GM18520 (cell line): ENCODE data around the gene TMEM106C.

Source experiments
- ATAC-seq: cut with Tn5 transposase; IDR thresholded peaks from one replicate; pipeline ENCODE4 v1.9.1; 2021; ENCODE audit not compliant: unreplicated experiment

The TMEM106C gene

DNA sequence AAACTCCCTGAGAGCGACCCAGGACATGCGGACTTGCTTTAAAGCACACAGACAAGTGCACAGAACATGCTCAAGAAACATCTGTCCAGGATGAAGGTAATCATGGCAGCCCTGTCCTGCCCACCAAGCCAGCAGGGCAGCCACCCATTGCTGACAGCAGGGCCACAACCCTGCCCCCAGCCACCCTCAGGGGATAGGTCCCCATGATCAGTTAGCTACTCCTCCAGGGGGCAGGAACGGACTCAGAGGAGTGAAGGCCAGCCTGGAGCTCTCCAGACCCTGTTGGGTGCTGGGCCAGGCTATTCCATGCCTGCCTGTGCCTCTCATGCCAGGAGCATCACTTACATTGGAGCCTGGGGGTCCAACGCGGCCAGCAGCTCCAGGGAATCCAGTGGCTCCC lies 15.8 kb downstream of the TMEM106C start:
- ATAC-seq, result no peak

DNA sequence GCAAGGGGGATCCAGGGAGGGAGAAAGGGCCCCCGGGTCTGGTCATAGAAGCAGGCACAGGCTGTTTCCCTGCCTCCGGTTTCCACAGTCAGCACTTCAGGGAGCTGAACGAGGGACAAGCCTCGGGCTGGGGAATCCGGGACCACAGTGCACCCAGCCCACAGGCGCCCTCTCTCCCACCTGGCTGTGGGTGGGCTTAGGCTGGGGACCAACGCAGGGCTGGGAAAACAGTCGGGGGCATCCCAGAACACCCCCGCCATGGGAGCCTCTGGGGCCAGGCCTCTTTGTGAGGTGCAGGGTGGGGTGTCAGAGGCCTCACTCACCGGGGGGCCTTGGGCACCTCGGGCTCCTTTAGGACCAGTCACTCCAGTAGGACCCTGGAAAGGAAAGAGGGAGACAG lies 16.3 kb downstream of the TMEM106C start:
- no peak for ATAC-seq

DNA sequence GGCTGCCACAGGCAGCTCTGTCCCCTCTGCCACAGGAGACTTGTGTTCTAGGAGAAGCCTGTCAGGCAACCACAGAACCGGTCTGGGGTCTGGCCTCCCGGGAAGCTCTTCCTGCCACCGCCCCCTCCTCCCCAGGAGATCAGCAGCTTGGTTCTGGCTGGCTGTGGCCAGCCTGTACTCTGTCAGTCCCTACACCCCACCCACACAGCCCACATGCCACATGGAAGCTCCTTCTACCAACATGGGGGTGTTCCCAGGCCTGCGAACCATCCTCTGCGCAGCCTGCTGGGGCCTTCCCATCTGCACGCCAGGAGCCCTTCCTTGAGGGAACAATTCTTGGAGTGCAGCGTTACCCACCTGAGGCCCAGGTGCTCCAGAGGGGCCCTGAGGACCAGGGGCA lies 16.8 kb downstream of the TMEM106C start:
- ATAC-seq, result no peak

DNA sequence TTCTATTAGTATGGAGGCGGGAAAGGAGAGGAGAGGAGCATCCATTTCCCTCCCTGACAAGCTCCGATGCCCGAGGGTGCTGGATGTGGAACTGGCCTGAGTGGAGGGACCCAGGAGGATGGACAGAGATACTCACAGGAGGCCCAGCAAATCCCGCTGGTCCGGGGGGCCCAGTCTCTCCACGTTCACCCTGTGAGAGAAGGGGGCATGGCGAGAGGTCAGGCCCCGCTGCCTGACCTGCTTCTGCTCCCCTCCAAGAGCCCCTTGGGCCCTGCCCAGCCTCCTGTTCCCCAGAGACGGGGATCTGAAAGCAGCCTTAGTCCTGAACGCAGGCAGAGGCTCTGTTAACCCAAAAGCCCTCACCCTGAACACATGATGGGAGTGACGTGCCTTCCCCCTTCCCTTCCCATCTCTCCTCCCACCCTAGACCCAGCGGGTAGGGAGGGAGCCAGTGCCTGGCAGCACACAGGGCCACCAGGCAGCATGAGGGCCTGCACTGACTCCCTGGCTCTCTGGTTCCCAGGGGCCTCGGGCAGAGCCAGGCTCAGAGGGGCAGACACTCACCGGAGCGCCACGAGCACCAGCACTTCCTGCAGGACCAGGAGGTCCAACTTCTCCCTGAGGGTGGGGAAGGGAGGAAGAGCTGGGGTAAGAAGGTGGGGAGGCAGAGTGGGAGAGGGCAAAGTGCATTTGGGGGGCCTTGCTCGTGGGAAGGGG lies 17.5 kb downstream of the TMEM106C start:
- ATAC-seq, result no peak

DNA sequence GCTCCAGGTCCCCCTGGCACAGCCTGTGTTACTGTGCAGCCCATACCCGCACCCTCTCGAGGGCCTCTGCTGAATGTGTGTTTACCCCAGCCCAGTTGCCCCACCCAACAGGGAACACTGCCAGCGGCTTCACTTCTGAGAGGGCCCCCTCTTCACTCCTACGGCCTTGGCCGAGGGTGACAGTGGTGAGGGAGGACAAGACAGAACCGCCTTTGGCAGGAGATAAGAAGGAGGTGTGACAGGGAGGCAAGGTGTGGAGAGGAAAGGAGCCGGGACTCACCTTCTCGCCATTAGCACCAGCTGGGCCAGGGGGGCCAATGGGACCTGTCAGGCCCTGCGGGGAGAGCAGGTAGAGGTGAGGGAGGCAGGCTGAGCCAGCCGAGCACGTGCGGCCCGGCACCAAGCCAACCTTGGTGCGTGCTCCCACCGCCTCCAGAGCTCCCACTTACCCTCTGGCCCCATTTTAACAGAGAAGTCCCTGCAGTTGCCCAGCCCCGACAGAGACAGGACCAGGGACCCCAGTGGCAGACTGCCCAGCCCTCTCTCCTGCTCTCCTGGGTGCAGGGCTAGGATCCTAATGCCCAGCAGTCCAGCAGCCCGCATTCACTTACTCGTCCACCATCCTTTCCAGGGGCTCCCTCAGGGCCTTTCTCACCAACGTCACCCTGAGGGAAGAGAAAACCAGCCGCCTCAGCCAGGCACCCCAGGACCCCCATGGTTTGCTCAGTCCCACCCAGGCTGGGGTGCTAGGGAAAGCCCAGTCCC lies 18.3 kb downstream of the TMEM106C start:
- no peak for ATAC-seq

DNA sequence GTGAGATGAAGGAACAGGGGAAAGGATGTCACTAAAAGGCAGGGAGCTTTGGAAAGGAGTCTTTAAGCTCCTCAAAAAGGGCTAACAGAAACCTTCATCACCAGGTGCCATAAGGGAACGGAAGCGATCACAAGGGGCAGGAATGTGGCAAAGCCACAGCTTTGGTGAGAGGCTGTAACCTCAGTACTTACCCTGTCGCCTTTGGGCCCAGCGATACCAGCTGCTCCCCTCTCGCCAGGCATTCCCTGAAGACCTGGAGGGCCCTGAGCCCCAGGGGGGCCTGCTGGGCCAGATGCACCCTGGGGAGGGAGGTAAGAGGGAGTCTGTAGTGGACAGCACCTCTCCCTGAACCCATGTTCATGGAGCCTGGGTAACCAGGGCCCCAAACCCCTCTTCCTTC lies 18.9 kb downstream of the TMEM106C start:
- ATAC-seq, result no peak

DNA sequence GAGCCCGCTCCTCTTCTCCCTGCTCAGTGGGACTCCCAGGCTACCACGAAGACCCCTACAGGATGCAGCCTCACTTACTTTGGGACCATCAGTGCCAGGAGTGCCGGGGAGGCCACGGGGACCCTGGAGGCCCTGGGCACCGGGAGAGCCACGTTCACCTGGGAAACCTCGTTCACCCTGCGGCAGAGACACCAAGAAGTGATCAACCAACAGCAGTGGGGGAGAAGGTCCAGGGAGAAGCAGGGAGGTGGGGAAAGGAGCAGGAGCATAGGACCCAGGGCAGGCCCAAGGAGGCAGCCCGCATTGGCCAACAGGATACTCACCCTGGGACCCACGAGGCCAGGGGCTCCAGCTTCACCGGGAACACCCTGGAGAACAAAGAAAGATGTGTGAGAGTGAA lies 19.4 kb downstream of the TMEM106C start:
- no peak for ATAC-seq

DNA sequence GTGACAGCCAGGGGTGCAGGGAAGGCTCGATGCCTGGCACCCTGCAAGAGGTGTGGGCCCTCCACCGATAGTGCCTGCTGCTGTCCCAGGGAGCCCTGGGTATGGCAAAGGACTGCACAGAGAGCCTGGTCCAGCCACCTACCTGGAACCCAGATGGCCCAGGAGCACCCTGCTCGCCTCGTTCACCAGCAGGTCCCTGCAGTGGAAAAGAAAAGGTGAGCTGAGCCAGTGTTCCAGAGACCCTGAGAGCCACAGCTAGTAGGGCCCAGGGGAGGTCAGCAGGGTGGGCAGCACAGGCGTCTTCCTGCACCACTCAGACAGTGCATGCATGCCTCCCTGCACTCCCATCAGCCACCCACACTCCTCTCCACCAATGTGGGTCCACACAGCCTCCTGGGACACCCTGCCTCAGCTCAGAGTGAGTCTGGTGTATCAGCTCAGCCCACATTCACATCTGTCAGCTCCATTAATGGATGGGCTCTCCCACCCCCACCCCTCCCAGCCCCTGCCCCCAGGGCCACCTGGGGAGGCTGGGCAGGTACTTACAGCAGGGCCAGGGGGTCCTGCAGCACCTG lies 20.2 kb downstream of the TMEM106C start:
- ATAC-seq, result no peak

DNA sequence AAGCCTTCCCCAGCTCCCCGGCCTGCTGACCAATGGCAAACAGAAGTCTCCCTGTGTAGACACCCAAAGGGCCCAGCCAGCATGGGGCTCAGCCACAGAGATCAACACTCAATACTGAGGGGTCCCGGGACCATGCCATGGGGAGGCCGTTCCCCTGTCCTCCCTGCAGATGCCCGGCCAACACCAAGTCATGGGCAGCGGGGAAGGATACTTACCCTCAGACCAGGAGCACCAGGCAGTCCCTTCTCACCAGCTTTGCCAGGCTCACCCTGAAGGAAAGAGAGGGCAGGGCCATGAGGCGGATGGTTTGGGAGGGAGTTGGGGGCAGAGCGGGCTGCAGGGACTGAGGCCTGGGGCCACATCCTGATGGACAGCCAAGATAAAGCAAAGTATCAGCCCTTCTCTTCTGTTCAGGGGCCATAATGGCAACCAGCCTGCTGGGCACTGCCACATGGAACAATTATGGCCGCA lies 21.0 kb downstream of the TMEM106C start:
- ATAC-seq, result no peak

DNA sequence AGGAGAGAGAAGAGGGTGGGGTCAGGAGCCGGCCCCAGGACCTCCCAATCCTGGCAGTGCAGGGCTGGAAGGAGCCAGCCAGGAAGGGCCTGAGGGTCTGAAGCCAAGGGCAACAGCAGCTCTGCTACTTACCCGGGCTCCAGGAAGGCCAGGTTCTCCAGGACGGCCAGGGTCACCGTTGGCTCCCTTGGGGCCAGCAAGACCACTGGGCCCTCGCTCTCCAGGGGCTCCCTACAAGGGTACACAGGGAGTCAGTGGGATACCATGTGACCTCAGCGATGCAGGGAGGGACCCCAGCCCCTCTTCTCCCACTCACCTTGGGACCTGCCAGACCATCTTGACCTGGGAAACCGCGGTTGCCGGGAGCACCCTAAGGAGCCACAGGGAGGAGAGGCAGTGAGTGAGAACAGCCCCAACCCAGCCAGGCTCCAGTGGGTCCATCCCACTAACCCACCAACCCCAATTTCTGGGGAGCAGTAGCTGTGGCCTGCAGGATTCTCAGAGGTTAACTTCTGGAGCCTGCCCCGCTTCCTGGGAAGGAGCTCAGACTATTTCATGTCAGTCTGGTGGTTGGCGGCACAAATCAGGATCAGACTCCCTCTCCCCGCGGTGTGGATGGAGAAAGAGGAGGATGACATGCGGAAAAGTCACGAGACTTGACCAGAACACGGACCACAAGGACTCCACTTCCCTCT lies 22.3 kb downstream of the TMEM106C start:
- no peak for ATAC-seq

DNA sequence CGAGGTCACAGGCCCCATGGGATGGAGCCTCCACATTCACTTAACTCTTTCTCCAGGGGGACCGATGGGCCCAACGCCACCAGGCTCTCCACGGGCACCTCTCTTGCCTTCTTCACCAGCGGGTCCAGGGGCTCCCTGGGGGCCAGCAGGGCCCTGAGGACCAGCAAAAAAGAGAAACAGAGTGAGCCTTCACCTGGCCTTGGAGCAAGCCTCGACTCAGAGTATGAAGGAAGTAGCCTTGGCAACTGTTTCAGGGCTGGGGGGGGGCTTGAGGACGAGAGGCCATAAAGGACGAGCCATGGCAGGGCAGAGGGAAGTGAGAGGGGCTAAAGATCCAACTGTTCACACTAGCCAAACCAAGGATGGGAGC lies 22.9 kb downstream of the TMEM106C start:
- no peak for ATAC-seq

DNA sequence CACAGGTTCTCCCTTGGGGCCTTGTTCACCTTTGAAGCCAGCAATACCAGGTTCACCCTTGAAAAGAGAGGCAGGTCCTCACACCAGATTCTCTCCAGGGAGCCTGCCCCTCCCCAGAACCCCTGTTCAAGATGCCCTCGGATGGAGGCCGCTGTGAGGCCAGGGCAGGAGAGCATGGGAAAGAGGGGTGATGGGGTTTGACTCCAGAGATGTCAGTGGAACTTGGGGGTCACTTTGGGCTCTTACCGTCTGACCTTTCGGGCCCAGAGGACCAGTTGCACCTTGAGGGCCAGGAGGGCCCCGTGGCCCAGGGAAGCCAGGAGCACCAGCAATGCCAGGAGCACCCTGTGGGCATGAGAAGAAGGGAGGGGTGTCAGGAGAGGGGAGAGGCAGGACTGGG lies 23.4 kb downstream of the TMEM106C start:
- no peak for ATAC-seq

DNA sequence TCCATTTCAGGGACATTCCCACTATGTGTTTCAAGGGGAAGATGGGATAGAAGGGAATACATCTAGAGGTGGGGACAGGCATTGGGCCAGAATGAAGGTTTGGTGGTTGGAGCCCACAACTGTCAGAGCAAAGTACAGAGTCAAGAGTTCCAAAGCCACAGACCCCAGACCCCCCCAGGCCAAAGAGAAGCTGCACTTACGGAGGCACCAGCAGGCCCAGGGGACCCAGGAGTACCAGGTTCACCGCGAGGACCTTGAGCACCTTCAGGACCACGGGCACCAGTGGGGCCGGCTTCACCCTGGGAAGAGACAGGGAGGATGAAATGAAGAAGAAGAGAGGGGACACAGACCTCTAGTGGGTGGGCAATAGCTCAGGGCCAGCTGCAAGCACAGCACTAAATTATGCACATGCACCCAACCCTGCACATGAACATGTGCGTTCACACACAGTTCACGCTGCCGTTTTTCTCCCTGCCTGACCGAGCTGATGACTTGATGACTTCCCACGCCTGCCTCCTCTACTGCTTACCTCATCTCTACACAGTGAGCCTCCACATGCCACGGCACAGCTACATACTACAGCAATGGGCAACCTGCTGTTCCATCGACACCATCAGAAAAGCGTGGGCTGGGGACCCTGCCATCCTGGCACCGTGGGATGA lies 24.1 kb downstream of the TMEM106C start:
- ATAC-seq, result no peak

DNA sequence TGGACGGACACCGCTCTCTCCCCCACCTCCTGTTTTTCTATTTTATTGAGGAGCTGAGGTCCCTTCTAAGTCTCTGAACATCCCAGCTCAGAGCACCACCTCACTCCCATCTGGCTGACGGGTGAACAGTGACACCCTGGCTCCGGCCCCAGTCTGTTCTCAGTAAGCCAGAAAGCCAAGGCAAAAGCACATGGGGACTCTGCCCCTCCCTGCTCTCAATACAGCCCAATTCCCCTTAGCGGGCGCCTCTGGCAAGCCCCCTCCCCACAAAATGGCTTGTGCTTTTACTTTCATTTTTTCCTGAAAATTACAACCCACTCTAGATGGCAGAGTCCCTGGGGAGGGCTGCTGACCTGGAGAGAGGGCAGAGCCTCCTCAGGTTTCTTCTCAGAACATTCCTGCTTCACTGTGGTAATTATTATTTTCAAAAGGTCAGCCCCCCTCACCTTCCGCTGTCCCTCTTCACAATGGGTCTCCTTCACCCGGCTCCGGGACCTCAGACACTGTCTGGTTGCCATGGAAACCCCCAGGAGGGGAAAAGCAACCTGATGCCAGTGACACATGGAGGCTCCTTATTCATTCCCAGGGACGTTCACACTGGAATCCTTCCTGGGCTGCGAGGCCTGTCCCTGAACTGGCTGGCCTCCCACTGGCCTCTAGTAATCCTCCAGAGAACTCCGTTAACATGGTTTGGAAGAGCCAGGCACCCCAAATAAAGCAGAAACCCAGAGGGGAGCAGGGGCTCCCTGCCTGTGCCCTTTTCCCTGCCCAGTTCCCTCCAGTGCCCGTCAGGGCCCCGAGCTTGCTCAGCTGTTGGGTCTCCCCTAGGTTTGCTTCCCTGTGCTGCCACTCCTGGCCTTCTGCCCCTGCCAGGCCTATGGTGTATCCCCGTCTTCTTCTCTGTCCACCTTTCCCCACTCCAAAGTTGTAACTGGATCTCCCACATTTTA lies 25.0 kb downstream of the TMEM106C start:
- no peak for ATAC-seq

DNA sequence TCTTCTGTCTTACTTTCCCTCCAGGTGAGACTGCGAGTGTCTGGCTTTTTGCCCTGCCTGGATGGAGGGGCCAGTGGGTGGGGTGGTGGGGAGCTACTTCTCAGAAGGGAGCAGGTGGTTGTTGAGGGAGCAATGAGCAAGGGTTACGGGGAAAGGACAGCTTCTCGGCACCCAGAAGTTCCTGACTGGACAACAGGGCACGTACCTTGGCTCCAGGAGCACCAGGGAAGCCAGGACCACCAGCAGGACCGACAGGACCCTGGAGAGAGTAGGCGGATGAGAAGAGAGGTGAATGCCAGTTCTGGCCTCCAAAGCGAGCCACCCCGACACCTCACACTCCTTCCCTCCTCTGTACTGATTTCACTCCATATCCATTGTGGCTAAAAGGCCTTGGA lies 25.6 kb downstream of the TMEM106C start:
- ATAC-seq, result no peak

DNA sequence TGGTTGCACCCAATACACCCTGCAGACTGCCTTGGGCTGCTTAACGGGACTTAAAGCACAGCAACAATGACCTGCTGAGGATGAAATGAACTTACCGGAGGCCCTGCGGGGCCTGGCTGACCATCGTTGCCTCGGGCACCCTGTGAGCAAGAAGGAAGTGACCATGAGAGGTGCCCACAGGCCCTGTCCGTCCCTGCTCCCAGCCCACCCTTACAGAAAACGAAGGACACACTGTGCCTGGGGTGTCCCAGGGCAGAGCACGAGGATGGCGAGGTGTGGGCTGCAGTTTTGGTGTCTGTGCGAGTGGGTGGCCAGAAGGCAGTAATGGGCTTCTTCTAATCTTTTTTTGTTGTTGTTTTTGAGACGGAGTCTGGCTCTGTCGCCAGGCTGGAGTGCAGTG lies 26.3 kb downstream of the TMEM106C start:
- ATAC-seq, result no peak

DNA sequence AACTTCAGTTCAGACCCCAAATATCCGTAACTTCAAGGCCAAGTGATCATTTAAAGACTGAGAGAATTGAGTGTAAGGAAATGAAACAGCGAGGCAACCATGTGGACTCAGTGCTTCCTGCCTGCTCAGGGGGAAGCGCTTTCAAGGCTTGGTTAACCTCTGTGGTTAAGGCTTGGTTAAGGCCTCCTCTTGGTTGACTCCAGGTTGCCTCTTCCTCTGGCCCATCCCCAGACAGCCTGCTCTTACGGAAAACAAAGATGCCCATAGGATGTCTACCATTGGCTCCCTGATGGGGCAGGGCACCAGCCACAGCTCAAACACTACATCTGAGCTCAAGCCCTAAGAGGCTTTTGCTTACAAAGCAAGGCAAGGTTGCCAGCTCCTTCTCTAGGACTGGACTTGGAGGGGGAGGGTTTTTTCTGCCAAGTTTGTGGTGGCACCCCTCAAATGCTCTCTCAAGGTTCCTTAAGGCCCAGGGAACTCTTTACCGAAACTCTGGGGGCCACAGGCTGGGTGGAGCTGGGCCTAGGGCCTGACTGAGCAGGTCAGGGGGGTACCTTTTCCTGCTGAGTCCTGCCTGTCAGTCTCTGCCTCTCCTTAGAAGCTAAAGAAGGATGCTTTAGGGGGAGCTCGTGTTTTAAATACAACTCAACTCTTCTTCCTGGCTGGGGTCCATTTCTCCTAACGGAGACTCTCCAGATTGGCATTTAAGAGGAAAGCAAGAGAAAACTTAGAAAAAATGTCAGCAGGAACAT lies 27.1 kb downstream of the TMEM106C start:
- ATAC-seq, result peak; percentile 66

DNA sequence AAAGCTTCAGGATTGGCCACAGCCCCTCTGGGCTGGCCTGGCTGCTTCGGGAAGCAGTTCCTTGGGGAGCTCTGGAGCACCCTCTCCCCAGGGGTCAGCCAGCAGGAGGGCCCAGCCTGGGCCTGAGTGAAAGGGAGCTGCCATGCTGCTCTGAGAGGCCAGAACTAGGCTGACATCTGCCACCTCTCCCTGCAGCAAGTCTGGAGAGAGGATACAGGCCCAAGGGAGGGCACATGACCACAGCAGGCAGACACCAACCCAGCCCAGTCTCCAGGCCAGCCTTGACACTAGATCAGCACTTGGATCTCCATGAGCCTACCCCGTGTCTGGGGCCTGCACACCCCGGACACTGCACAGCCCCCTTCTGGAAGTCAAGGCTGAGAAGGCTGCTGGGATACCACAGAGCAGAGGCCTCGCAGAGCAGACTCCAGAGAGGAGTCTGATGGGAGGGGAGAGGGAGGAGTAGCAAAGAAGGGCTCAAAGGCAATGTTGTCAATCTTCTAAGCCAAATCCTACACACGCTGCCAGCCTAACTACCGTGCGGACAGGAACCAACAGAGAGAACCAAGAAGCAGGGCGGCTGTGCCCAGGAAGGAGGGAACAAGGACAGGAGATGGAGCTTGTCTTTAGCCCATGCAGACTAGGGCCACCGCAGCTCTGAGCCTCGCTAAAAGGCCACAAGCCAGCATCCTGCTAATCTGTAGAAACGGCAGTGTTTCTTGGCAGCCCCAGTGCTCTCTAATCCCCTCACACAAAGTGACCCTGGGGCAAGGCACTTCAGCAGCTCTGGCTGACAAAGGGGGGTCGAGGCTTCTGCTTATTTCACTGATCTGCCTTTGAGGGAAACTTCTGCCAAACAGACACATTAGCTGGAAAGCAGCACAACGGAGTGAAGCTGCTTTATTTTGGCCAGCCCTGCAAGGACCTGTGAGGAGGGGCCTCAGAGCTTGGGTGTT lies 28.0 kb downstream of the TMEM106C start:
- no peak for ATAC-seq
